GDM1 (cell line): ENCODE measurements around the gene TOMM40.
"Not testable (repeated sequence)": the region's sequence is repeated elsewhere in the genome, so short reads cannot be mapped to it uniquely, and the experiment has no call there.

ENCODE experiments used
- DNase-seq: peaks from one replicate; lab custom pipeline; 2025; lab: John Stamatoyannopoulos, UW

The TOMM40 gene

DNA sequence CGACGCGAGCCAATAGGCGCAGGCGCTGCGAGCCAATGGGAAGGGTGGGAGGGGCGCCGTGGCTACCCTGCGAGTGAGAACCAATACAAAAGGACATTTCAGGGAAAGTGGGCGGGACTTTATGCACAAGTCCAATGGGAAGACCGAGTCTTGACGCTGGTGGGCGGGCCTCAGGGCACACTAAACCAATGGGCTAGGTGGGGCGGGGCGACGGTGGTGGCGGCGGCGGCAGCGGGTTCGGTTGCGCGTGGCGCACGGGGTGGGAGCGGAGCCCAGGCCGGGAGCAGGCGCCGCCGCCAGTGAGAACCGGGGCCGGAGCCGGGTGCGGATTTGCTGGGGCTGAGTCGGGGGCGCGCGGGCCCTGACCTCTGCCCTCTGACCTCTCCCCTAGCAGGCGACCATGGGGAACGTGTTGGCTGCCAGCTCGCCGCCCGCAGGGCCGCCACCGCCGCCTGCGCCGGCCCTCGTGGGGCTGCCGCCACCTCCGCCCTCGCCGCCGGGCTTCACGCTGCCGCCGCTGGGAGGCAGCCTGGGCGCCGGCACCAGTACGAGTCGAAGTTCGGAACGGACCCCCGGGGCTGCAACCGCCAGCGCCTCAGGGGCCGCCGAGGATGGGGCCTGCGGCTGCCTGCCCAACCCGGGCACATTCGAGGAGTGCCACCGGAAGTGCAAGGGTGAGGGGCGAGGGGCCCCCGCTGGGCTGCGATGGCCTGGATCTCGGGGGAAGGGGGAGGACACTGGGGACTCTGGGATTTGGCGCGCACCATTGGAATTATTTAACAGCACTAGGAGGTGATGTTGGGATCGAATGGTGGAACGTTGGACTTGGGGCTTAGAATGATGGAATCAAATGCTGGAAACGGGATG lies at the start of gene TOMM40:
Gene TOMM40, plus strand, starts transcription at position 239 of the 867 bp plus-strand sequence. Its CDS starts 162 bp downstream, at position 401.
- no peak for DNase-seq

DNA sequence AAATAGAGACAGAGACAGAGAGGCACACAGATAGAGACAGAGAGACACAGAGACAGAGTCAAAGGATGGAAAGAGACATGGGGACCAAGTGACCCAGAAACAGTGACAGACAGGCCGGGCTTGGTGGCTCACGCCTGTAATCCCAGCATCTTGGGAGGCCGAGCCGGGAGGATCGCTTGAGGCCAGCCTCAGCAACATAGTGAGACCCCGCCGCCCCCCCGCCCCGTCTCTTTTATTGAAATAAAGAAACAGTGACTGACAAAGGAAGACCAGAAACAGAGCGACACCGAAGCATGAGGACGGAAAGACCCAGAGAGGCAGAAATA lies 45.8 kb upstream of the TOMM40 start:
- no peak for DNase-seq

DNA sequence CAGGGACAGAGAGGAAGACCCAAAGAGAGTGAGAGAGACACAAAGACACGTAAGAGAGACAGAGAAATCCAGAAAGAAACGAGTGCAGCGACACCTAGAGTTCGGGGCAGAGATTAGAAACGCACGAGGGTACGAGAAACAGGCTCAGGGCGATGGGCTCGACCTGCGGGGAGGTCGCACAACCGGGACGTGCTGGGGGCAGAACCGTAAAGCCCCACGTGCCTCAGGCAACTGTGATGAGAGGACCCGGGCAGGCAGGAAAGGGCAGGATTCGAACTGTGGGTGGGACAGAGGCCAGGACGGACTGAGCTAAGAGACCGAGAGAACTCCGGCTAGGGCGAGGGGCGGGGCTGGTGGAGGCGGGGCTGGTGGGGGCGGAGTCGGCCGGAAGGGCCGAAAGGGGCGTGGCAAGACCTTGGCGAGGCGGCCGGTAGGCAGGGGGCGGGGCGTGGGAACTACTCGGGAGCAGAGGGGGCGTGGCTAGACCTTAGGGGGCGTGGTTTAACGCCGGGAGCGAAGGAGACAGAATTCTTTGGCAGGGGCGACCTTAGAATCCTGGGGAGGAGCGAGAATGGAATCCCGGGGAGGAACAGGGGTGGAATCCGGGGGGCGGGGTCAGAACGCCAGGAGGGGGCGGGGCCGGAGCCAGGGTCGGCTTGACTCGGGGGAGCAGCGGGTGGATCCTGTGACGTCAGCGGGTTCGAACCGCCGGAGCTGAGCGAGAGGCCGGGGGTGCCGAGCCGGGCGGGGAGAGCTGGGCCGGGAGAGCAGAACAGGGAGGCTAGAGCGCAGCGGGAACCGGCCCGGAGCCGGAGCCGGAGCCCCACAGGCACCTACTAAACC lies 45.2 kb upstream of the TOMM40 start, which contains the start of gene NECTIN2:
Gene NECTIN2, plus strand, starts transcription at position 686 of the 843 bp plus-strand sequence. CDS start 229 bp downstream, outside the sequence.
- DNase-seq, result peak; percentile 99

DNA sequence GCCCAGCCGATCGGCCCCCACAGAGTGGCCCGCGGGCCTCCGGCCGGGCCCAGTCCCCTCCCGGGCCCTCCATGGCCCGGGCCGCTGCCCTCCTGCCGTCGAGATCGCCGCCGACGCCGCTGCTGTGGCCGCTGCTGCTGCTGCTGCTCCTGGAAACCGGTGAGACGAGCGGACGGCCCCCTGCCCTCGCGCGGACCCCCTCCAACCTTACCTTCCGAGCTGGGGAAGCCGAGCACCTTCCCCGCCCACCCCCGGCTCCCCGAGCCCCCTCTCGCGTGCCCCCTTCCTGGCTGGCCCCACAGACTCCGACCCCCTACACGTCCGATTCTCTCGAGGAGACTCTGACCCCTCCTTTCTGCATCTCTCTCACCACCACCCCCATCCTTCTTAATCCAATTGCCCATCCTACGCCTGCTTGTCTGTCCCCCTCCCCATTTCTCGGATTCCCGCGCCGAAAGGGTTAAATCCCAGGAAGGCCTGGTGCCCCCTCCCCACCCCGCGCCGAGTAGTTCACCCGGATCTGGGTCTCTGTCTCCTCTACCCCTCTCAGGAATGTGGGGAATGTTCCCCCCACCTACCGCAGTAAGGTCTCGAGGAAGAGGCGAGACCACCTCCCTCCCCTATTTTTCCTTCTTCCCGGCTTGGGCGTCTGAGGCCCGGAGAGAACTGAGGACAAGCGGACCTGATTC lies 44.5 kb upstream of the TOMM40 start:
- DNase-seq, result no peak

DNA sequence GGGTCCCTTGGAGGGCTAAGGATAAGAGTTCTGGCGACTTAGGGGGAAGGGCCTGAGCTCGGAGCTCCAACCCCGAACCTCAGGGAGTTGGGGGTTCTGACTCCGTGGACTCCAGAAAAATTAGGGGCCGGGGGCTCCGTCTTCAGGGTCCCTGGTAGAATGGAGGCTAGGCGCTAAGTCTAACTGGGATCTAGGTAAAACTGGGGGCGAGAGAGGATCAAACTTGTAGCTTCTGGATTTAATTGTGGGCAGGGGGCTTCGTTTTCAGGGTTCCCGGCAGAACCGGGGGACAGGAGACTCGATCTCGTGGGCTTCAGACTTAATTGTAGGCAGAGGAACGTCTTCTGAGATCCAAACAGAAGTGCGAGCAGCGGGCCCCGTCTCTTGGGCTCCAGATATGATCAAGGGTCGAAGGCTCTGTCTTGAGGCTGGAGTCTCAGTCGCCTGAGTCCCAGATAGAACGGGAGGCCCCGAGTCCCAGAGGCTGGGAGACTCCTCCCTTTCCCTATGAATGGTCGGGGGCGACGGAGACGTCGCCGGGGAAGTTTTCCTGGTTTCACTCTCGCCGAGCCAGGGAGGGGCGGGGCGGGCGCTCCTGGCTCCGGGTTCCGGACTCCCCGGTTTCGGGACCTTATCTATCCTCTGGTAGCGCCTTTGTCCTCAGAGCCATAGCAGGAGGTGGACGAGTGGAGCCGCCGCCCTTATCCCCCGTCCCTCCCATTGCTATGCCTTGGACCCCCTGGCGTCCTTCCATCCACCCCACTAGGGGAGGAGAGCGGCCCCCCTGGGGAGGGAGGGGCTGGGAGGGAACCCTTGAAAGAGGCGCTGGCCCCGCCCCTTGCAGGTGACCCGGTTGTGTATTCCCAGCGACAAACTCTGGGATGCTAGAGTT lies 43.7 kb upstream of the TOMM40 start:
- no peak for DNase-seq

DNA sequence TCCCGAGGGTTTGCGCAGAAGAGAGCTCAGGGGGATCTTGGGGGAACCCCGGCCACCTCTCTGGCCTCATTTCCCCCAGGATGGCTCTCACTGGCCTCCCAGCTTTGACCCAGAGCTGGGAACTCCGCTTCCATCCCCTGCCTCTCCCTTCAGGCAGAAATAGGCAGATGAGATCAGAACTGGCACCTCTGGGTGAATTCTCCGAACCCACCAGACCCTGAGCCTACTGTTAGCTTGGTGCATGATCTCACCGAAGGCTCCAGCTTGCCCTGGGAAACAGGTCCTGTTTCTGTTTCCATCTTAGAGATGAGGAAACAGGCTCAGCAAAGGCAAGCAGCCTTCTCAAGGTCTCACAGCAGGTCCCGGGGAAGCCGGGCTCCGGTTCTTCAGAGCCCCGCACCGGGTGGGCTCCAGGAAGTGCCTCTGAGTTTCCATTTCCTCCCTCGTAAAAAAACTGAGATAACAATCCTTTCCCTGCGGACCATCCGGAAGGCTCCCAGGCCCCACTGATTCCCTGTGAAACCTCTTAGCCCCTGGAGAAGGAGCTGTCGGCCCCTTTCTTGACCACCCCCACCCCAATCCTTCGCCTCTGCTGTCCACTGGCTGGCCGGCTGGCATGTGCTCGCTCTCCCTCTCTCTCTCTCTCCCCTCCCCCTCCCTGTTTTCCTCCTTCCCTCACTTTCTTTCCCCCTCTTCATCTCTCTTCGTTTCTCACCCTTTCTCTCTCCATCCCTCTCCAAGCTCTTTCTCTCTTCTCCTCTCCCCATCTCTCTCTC lies 42.8 kb upstream of the TOMM40 start:
- no peak for DNase-seq

DNA sequence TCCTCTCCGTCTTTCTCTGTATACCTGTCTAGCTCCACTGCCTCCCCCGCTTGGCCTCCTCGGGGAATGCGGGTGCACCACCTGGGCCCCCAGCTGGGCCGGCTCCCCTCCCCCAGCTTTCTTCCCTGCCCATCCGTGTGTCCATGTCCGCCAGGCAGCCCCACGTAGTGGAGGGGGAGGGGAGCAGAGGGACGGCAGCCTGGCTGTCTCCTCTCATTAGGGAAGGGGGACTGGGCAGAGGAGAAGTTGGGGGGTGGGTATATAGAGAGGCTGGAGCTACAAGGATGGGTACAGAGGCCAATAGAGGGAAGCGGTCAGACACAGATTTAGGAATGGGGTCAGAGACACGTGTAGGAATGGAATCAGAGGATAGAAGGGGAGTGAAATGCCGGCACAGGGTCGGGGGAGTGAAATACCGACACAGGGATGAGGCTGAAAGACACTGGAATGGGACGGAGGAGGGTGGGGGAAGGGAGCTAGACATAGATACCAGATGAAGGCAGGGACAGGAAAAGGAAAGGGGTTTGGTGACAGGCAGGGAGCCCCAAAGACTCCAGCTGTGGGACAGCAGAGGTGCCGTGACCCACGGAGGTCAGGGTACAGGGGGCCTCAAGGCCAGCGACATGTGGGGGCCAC lies 42.1 kb upstream of the TOMM40 start:
- DNase-seq, result no peak

DNA sequence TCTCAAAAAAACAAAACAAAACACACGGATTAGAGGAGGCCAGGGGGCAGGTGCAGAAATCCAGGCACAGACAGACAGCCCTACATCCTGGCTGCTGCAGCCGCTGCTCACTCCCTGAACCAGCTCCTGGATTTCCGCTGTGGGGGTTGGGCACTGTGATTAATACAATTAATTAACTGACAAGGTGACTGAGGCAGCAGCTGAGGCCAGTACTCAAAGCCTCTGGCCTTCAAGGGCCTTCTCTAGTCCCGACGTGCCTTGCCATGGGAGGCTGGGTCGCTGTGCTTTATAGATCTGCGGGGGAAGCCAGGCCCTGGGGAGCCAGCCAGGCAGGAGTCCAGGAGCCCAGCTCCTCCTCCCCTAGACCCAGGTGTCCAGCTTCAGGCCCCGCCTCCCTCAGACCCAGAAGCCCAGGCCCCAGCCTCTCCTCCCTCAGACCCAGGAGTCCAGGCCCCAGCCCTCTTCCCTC lies 40.4 kb upstream of the TOMM40 start:
- no peak for DNase-seq

DNA sequence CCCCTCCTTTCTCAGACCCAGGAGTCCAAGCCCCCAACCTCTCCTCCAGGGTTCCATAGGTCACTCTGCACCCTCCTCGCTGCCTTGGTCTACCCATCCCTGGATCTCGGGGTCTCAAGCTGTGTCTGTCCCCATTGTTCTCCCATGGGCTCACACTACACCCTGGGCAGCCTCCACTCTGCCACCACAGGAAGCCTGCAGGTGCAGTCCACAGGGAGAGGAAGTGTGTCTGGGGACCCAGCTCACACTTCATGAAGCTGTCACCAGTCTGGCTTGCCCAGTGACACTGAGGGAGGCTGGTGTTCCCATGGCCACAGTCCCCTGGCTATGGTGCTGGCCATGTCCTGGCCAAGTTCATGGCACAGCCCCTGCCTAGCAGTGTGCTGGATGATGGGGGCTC lies 39.6 kb upstream of the TOMM40 start:
- DNase-seq, result peak; percentile 50

DNA sequence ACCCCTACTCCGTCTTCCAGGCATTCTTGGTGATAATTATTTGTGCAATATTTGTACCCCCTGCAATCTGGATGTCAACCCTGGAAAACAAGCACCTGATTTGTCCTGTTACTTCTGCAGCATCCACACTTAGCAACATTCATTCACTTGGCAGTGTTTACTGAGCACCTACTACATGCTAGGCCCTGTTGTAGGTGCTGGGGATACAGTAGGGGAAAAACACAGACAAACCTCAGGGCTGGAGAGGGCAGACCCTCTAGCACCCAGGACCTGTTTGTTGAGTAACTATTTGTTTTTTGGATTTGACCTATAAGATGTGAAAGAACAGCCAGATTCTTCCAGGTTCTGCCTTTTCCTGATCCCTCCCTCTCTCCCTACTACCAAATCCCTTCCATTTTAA lies 35.4 kb upstream of the TOMM40 start:
- DNase-seq, result no peak

DNA sequence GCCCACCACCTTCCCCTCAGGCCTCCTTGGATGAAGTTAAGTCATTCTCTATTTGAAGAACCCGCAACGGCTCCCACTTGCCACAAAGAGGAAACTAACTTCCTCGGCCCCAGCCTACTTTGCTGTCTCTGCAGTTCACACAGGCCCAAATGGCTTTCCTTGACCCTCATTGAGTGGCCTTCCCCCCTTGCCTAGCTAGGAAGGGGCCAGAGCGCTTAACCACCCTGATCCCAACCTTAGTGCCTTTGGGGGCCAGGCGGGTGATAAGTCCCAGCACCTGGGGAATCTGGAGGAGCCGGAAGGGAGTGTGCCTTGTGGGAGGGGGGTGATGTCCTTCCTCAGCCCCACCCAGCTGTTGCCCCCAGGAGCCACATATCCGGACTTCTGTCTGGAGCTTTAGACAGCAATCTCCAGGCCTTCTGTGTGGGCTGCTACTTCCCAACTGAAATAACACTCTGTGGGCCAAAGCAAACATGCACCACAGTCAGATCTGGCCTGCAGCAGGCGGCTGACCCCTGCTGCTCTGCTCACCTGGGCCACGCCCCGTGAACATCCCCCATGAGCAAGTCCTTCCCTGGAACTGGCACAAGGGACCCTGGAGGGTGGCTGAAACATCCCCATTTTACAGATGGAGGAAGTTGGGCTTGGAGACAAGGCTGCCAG lies 34.5 kb upstream of the TOMM40 start:
- DNase-seq, result peak; percentile 93

DNA sequence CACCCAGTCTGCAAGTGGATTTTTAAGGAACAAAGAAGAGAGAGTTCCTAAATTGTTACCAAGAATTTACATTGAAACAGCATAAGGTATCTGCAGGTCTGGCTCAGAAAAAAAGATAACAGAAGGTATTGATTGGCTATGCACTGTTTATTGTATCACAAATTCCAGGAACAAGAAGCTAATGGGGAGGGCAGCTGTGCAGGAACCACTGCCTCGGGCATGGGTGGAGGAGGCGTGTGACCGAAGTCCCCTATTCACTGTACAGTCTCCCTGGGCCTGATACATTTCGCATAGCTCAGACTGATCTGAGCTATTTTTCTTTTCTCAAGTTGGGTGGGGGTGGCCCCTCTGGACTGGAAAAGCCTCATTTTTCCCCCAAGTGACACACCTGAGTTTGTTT lies 33.2 kb upstream of the TOMM40 start:
- no peak for DNase-seq

DNA sequence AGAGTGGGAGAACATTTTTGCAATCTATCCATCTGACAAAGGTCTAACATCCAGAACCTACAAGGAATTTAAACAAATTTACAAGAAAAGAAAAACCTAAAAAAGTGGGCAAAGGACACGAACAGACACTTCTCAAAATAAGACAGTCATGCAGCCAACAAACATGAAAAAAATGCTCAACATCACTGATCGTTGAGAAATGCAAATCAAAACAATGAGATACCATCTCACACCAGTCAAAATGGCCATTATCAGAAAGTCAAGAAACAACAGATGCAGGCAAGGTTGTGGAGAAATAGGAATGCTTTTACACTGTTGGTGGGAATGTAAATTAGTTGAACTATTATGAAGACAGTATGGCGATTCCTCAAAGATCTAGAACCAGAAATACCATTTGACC lies 29.5 kb upstream of the TOMM40 start:
- DNase-seq, result not testable (repeated sequence)

DNA sequence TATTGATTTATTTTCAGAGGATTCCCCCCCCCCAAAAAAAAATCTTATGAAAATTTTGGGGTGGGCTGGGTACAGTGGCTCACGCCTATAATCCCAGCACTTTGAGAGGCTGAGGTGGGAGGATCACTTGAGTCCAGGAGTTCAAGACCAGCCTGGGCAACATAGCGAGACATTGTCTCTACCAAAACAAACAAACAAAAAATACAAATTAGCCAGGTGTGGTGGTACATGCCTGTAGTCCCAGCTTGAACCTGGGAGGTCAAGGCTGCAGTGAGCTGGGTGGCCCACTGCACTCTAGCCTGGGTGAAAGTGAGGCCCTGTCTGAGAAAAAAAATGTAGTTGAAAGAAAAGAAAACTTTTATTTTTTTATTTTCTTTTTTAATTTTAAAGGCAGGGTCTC lies 27.1 kb upstream of the TOMM40 start:
- DNase-seq, result no peak

DNA sequence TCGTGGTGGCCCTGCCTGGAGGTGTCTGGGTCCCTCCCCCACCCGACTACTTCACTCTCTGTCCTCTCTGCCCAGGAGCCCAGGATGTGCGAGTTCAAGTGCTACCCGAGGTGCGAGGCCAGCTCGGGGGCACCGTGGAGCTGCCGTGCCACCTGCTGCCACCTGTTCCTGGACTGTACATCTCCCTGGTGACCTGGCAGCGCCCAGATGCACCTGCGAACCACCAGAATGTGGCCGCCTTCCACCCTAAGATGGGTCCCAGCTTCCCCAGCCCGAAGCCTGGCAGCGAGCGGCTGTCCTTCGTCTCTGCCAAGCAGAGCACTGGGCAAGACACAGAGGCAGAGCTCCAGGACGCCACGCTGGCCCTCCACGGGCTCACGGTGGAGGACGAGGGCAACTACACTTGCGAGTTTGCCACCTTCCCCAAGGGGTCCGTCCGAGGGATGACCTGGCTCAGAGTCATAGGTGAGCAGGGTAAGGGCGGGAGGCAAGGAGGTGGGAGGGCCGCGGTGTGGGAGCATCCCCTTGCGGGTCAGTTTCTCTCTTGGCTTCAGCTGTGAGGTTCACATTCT lies 25.8 kb upstream of the TOMM40 start:
- DNase-seq, result no peak

DNA sequence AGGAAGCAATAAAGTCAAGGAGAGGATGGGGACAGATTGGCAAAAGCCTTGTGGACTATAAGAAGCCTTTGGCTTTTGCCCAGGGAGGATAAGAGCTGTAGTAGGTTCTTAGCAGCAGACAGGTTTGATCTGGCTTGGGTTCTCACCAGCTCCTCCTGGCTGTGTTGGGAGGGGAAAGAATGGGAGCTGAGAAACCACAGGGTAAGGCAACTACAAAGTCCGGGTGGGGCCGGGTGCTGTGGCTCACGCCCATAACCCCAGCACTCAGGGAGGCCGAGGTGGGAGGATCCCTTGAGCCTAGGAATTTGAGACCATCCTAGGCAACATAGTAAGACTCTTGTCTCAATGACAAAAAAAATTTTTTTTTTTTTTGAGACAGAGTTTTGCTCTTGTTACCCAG lies 24.4 kb upstream of the TOMM40 start:
- DNase-seq, result no peak

DNA sequence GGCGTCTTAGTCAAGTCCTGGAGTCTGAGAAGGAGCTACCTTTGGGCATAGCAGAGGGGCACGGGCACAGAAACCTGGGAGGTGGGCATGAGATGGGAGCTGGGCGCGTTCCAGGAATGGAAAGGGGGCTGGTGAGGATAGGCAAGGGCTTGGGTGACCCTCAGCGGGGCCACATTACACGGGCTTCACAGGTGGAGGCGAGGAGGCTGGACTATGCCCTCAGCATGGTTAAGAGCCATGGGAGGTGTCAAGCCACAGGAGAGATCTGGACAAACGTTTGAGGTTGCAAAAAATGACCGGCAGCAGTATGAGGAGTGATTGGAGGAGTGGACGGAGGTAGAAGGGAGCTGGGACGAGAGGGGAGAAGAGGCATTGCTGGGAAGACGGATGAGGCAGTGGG lies 23.5 kb upstream of the TOMM40 start:
- DNase-seq, result no peak

DNA sequence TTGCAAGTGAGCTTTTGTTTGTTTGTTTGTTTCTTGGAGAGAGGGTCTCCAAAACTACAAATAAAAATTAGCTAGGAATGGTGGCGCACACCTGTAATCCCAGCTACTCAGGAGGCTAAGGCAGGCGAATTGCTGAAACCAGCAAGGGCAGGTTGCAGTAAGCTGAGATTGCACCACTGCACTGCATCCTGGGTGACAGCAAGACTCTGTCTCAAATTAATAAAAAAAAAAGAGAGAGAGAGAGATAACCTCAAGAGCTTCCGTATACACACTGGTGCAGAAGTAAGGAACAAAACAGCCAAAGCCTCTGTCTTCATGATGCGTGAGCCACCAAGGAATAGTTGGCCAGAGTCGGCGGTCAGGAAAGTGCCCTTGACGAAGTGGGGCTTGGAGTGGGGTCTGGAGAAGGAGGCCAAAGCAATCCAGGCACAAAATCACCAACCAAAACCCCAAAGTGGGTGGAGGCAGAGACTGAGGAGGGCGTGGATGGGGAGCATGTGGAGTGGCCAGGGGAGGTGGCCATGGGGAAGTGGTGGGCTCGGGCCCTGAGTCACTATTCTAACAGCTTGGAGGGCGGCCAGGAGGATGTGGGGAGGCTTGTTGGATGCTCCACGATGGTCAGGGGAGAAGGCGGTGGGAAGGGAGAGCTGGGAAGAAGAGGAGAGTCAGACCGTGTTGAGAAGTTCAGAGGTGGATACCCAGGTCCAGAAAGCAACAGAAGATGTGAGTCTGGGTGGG lies 21.2 kb upstream of the TOMM40 start:
- peak; percentile 14 for DNase-seq
